K562 (cell line): ENCODE data around the gene AHR. TPM values are rescaled to one million over a fixed set of nuclear protein-coding genes. Genes with fewer than 3 reads are reported as not detected.

Experiments used
- ATAC-seq: fragments of 200-7000 bp; cut with Tn5 transposase; 3 replicates; pipeline ENCODE4 v1.9.1; 2020; ENCODE audit warnings: moderate library complexity
- BruUV-seq: library from RNA; stranded (reverse); fragments of 400-500 nt; replicated peaks from 2 replicates; lab custom pipeline; 2021; lab: Mats Ljungman, UMichigan
- CTCF ChIA-PET: fragments of 300-600 bp; formaldehyde crosslinking; extraction: SDS; loops from one replicate; lab custom pipeline; 2021; ENCODE audit warnings: low intra/inter-chr PET ratio; lab: Yijun Ruan, JAX
- POLR2A ChIA-PET: fragments of 300-600, 350-650 bp; sonication (Branson Sonifier 250); formaldehyde crosslinking; extraction: SDS; loops from one replicate; lab custom pipeline; 2021; ENCODE audit warnings: antibody characterized with exemption, inconsistent platforms; lab: Yijun Ruan, JAX
- DNase-seq, 4 experiments: peaks; one replicate each; pipeline versions ENCODE4 v3.0.0 to v3.0.0-alpha.2; 2011 to 2018; ENCODE audit warnings: low spot score in 3 of 4, mixed read lengths in 3 of 4; ENCODE audit errors: extremely low read depth in 1 of 4
- FAIRE-seq: peaks from 2 replicates; lab custom pipeline; 2011; peaks lifted over from hg19 to GRCh38; lab: Jason Lieb, UNC
- H2AFZ ChIP-seq: 2 replicates; pipeline ENCODE4 v1.6.0; 2011; ENCODE audit warnings: low read depth, low read length, control low read depth, inconsistent platforms
- H3K27ac ChIP-seq: fragments of 200-600 bp; 3 replicates; pipeline ENCODE4 v1.8.0; 2011; ENCODE audit warnings: low read depth, mild to moderate bottlenecking, control low read depth, inconsistent platforms, low read length, moderate library complexity, mixed read lengths; ENCODE audit errors: extremely low read depth
- H3K27me3 ChIP-seq, 2 experiments: fragments of 300-600 bp in 1 of 2; 2 replicates in 1 of 2; 3 replicates in 1 of 2; pipeline versions ENCODE4 v1.6.0 to v1.8.0; 2011; ENCODE audit warnings: inconsistent platforms in 2 of 2, low read length in 2 of 2, mild to moderate bottlenecking in 1 of 2, mixed read lengths in 1 of 2, moderate library complexity in 1 of 2; ENCODE audit not compliant: control insufficient read depth in 2 of 2, insufficient read depth in 2 of 2
- H3K36me3 ChIP-seq: fragments of 300-600 bp; 3 replicates; pipeline ENCODE4 v1.8.0; 2011; ENCODE audit warnings: mild to moderate bottlenecking, low read length, inconsistent platforms; ENCODE audit not compliant: control insufficient read depth, insufficient read depth
- H3K4me1 ChIP-seq, 2 experiments: fragments of 200-600 bp in 1 of 2; replicated peaks in 1 of 2; 2 replicates in 1 of 2; 3 replicates in 1 of 2; pipeline versions ENCODE4 v1.5.1 to v1.8.0; 2011; ENCODE audit warnings: inconsistent platforms in 2 of 2, low read length in 2 of 2, mild to moderate bottlenecking in 1 of 2, mixed read lengths in 1 of 2, moderate library complexity in 1 of 2; ENCODE audit not compliant: control insufficient read depth in 2 of 2, insufficient read depth in 2 of 2
- H3K4me2 ChIP-seq: 2 replicates; pipeline ENCODE4 v1.6.1; 2011; ENCODE audit warnings: low read length, control low read depth, inconsistent platforms, mixed read lengths; ENCODE audit not compliant: insufficient read depth
- H3K4me3 ChIP-seq: fragments of 200-600 bp; sonication (generic), shearing (Covaris generic); 2 replicates; pipeline ENCODE4 v1.5.1; 2016; ENCODE audit warnings: control low read depth, inconsistent platforms
- H3K79me2 ChIP-seq: fragments of 200-600 bp; 3 replicates; pipeline ENCODE4 v1.8.0; 2011; ENCODE audit warnings: low read length, inconsistent platforms; ENCODE audit not compliant: control insufficient read depth, insufficient read depth
- H3K9ac ChIP-seq, 2 experiments: 2 replicates each; pipeline versions ENCODE4 v1.6.0 to v1.6.1; 2011; ENCODE audit warnings: low read depth in 2 of 2, low read length in 2 of 2, control low read depth in 1 of 2, inconsistent platforms in 1 of 2, mild to moderate bottlenecking in 1 of 2, mixed read lengths in 1 of 2; ENCODE audit not compliant: insufficient read depth in 1 of 2
- H3K9me1 ChIP-seq: one replicate; pipeline ENCODE4 v1.6.0; 2011; ENCODE audit warnings: inconsistent platforms, mild to moderate bottlenecking, low read length, moderate library complexity; ENCODE audit not compliant: control insufficient read depth, insufficient read depth
- H3K9me3 ChIP-seq: replicated peaks from 2 replicates; pipeline ENCODE4 v1.5.1; 2011; ENCODE audit warnings: low read depth, low read length, inconsistent platforms; ENCODE audit not compliant: control insufficient read depth, insufficient read depth
- H4K20me1 ChIP-seq: replicated peaks from 2 replicates; pipeline ENCODE4 v1.6.1; 2011; ENCODE audit warnings: low read length, inconsistent platforms, mixed read lengths; ENCODE audit not compliant: control insufficient read depth, insufficient read depth
- E2F4 ChIP-seq: sonication (generic); formaldehyde crosslinking; IDR thresholded peaks from 2 replicates; pipeline ENCODE4 v1.8.0; 2022; ENCODE audit warnings: mild to moderate bottlenecking, low read depth, missing genetic modification reagents
- GATAD2A ChIP-seq: fragments of 450-650 bp; IDR thresholded peaks from 2 replicates; pipeline ENCODE4 v1.6.1; 2017
- MCM2 ChIP-seq: fragments of 450-650 bp; IDR thresholded peaks from 2 replicates; pipeline ENCODE4 v1.6.1; 2017; ENCODE audit warnings: low read depth, mild to moderate bottlenecking
- NFIC ChIP-seq: fragments of 450-650 bp; IDR thresholded peaks from 2 replicates; pipeline ENCODE4 v1.6.1; 2017; ENCODE audit warnings: mild to moderate bottlenecking, inconsistent platforms
- NR2F6 ChIP-seq: fragments of 450-650 bp; formaldehyde crosslinking; IDR thresholded peaks from 2 replicates; pipeline ENCODE4 v1.4.0; 2020; ENCODE audit warnings: mild to moderate bottlenecking
- SNIP1 ChIP-seq: fragments of 450-650 bp; IDR thresholded peaks from 2 replicates; pipeline ENCODE4 v1.7.1; 2017; ENCODE audit warnings: low read depth, mild to moderate bottlenecking
- WGBS: fragments of 100-300 bp; shearing (Covaris generic); methylation state at CpG from one replicate; pipeline ENCODE4 v1.1.6; 2016; ENCODE audit warnings: low coverage, mixed read lengths; ENCODE audit not compliant: insufficient coverage; ENCODE audit errors: missing lambda C conversion rate; 5-methylcytosine and 5-hydroxymethylcytosine counted together
- in situ Hi-C: fragments of 300-500 bp; cut with MboI; formaldehyde crosslinking; loops from 4 replicates; pipeline ENCODE4 v1.15.0; 2018; ENCODE audit warnings: inconsistent platforms, mixed read lengths
- intact Hi-C: fragments of 100-400 bp; cut with micrococcal nuclease; formaldehyde crosslinking; loops from 2 replicates; pipeline ENCODE4 v1.14.2; 2022
- polyA plus RNA-seq, 8 experiments: library from polyadenylated mRNA; depleted of rRNA in 4 of 8; stranded (reverse) in 5 of 8; unstranded in 3 of 8; fragments of >200 nt; fragmentation: Nextera tagmentation in 2 of 8; fragmentation: Illumina TruSeq in 1 of 8; extraction: Ambion mirVana in 2 of 8; extraction: Trizol in 1 of 8; gene quantifications; 2 replicates each; pipeline versions ENCODE4 v1.2.1 to v1.2.3, GENCODE V29; 2011 to 2014; ENCODE audit warnings: inconsistent platforms in 1 of 8, missing spikeins in 1 of 8
- total RNA-seq, 7 experiments: library from RNA; depleted of rRNA in 6 of 7; stranded (reverse); fragments of >200 nt in 6 of 7; fragmentation: Illumina TruSeq in 2 of 7; extraction: Trizol in 2 of 7; gene quantifications; 2 replicates each; pipeline versions ENCODE4 v1.2.1 to v1.2.3, GENCODE V29; 2011 to 2021; ENCODE audit warnings: low replicate concordance in 1 of 7
- TF ChIP-seq, protein P1 (sequence below): fragments of 450-650 bp; formaldehyde crosslinking; IDR thresholded peaks from 2 replicates; pipeline ENCODE4 v1.4.0; 2020; ENCODE audit warnings: mild to moderate bottlenecking, moderate library complexity

AHR gene
- total and polyA plus RNA-seq, 9 of the 15 experiments (the other 6 are each of a cell fraction or from before 2014, with no cell fraction given), result 0.16 TPM; not detected in 8

GRCh38 chr7:17289074-17289645, 9.3 kb upstream of the AHR start:
- H3K27me3 ChIP-seq, result no peaks in the 10 kb centered on the region
- no peak for ATAC-seq
- H3K9me3 ChIP-seq, result no peaks in the 10 kb centered on the region
- H3K36me3 ChIP-seq, result no peaks in the 10 kb centered on the region
- H3K27ac ChIP-seq, result no peak overlapping the region
- H2AFZ ChIP-seq, result no peak overlapping the region
- ChIA-PET CTCF (no interaction called here), POLR2A (no interaction called here)
- in situ Hi-C loops (no loop called here), intact Hi-C loops (no loop called here)
- no peak for DNase-seq
- H3K4me2 ChIP-seq, result no peak overlapping the region
- no peak for FAIRE-seq
- TF ChIP-seq GATAD2A (no peak), SNIP1 (no peak), NR2F6 (no peak), NFIC (peak; percentile 22; the same call in 1 of the 2 replicates)
- TF ChIP-seq, protein P1, sequence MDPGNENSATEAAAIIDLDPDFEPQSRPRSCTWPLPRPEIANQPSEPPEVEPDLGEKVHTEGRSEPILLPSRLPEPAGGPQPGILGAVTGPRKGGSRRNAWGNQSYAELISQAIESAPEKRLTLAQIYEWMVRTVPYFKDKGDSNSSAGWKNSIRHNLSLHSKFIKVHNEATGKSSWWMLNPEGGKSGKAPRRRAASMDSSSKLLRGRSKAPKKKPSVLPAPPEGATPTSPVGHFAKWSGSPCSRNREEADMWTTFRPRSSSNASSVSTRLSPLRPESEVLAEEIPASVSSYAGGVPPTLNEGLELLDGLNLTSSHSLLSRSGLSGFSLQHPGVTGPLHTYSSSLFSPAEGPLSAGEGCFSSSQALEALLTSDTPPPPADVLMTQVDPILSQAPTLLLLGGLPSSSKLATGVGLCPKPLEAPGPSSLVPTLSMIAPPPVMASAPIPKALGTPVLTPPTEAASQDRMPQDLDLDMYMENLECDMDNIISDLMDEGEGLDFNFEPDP (CRISPR knock-in tag), result no peak
- H3K9me1 ChIP-seq, result no peaks in the 10 kb centered on the region
- no peaks in the 10 kb centered on the region for H4K20me1 ChIP-seq
- BruUV-seq, result no TSS peak
- H3K9ac ChIP-seq, result no peak overlapping the region
- H3K79me2 ChIP-seq, result no peaks in the 10 kb centered on the region
- H3K4me1 ChIP-seq, result no peaks in the 10 kb centered on the region
- H3K4me3 ChIP-seq, result no peak overlapping the region

DNA sequence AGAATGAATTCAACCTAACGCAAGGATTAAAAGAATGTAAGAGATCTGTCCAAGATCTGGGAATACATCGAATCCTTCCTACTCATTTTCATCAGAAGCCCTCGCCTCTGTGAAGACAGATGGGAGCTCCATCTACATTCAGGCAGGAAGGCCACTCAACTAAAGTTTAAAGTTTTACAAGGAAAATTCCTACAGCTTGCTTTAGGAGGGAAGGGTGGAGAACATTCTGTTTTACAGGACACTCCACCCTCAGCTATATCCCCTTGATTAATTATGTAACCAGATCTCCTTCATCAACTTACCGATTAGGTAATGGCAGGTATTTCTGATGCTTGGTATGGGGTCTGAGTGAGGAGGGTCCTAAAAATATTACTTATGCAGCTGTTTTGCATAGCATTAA, 5.6 kb upstream of the AHR start:
- Histone ChIP-seq H4K20me1 (no peaks in the 10 kb centered on the region), H3K27ac (no peak overlapping the region), H3K27me3 (no peaks in the 10 kb centered on the region), H3K36me3 (no peaks in the 10 kb centered on the region), H3K79me2 (no peaks in the 10 kb centered on the region), H3K9me3 (no peaks in the 10 kb centered on the region), H3K9me1 (no peaks in the 10 kb centered on the region), H3K4me1 (no peaks in the 10 kb centered on the region), H3K4me2 (no peak overlapping the region), H3K4me3 (no peak overlapping the region), H3K9ac (no peak overlapping the region), H2AFZ (no peak overlapping the region)
- no peak for DNase-seq
- no peak for ATAC-seq
- POLR2A ChIA-PET, result no interaction called here
- CTCF ChIA-PET, result no interaction called here
- FAIRE-seq, result no peak
- in situ Hi-C loops (no loop called here), intact Hi-C loops (no loop called here)
- no TSS peak for BruUV-seq
- WGBS, result 16% methylated on average over 4 of the region's 4 CpGs
- TF ChIP-seq E2F4 (CRISPR knock-in tag) (no peak), MCM2 (no peak)
